ENCODE data around the gene SUSD6. TPM values are rescaled to one million over a fixed set of nuclear protein-coding genes. Genes with fewer than 3 reads are reported as not detected.

The SUSD6 gene
- total RNA-seq, 4 donors from 2014 or later = 37.5 to 70.4 (median 44.5) TPM

- Histone ChIP-seq H3K36me3 (no peaks in the 10 kb centered on the region), H3K27me3 (no peaks in the 10 kb centered on the region), H3K9me3 (no peaks in the 10 kb centered on the region), H3K27ac (peak overlapping the region; percentile 28 to 71 (median 63)), H3K4me3 (replicated peaks in 1 of 3) (no peak overlapping the region), H3K4me1 (peaks cover 62 to 82% of the 10 kb centered on the region in 2 donors)
- TF ChIP-seq CTCF (IDR thresholded peaks at IDR 0.05) (no peak), POLR2A (IDR thresholded peaks at IDR 0.05) (no peak)
- 86 to 100% methylated on average over 1 of the region's 1 CpG for WGBS, 2 donors
- peak; percentile 42 to 53 for DNase-seq
- intact Hi-C loops (cut with DNase I) = no loop called here
Observed at GRCh38 chr14:69672356-69672755, 61.0 kb downstream of the SUSD6 start.

GRCh38 chr14:69673104-69673503, 61.7 kb downstream of the SUSD6 start:
- intact Hi-C loops (cut with DNase I) = no loop called here
- DNase-seq = no peak
- peaks cover 59 to 74% of the 10 kb centered on the region in 2 donors for H3K4me1 ChIP-seq
- H3K27ac ChIP-seq = peak overlapping the region; percentile 28 to 71 (median 63)
- no peak overlapping the region for H3K4me3 ChIP-seq (replicated peaks in 1 of 3)
- H3K9me3 ChIP-seq = no peaks in the 10 kb centered on the region
- no peaks in the 10 kb centered on the region for H3K36me3 ChIP-seq
- no peaks in the 10 kb centered on the region for H3K27me3 ChIP-seq
- no peak for TF ChIP-seq CTCF (IDR thresholded peaks at IDR 0.05)
- TF ChIP-seq POLR2A (IDR thresholded peaks at IDR 0.05) = no peak

GRCh38 chr14:69673578-69674305, 62.3 kb downstream of the SUSD6 start:
- TF ChIP-seq CTCF (IDR thresholded peaks at IDR 0.05) (no peak), POLR2A (IDR thresholded peaks at IDR 0.05) (no peak)
- WGBS, 2 donors = 59 to 70% methylated on average over 9 of the region's 9 CpGs
- intact Hi-C loops (cut with DNase I) = no loop called here
- DNase-seq = no peak
- no peaks in the 10 kb centered on the region for H3K27me3 ChIP-seq
- H3K9me3 ChIP-seq = no peaks in the 10 kb centered on the region
- peaks cover 59 to 68% of the 10 kb centered on the region in 2 donors for H3K4me1 ChIP-seq
- H3K36me3 ChIP-seq = no peaks in the 10 kb centered on the region
- H3K4me3 ChIP-seq (replicated peaks in 1 of 3) = no peak overlapping the region
- peak overlapping the region; percentile 28 to 71 (median 63) for H3K27ac ChIP-seq

GRCh38 chr14:69674546-69675244, 63.3 kb downstream of the SUSD6 start:
- H3K9me3 ChIP-seq = no peaks in the 10 kb centered on the region
- 58 to 66% methylated on average over 3 of the region's 3 CpGs for WGBS, 2 donors
- no peak for TF ChIP-seq CTCF (IDR thresholded peaks at IDR 0.05)
- no peak for TF ChIP-seq POLR2A (IDR thresholded peaks at IDR 0.05)
- H3K27me3 ChIP-seq = no peaks in the 10 kb centered on the region
- no peak overlapping the region for H3K4me3 ChIP-seq (replicated peaks in 1 of 3)
- intact Hi-C loops (cut with DNase I) = no loop called here
- peak overlapping the region in 2 of 3 donors; percentile 63 to 71 for H3K27ac ChIP-seq
- no peaks in the 10 kb centered on the region for H3K36me3 ChIP-seq
- peaks cover 54 to 62% of the 10 kb centered on the region in 2 donors for H3K4me1 ChIP-seq
- DNase-seq = no peak

- H3K4me3 ChIP-seq (replicated peaks in 1 of 3) = no peak overlapping the region
- H3K36me3 ChIP-seq = no peaks in the 10 kb centered on the region
- 8 to 15% methylated on average over 1 of the region's 1 CpG for WGBS, 2 donors
- DNase-seq = peak; percentile 39 to 50
- H3K27ac ChIP-seq = peak overlapping the region in 2 of 3 donors; percentile 63 to 71
- TF ChIP-seq CTCF (IDR thresholded peaks at IDR 0.05) (no peak), POLR2A (IDR thresholded peaks at IDR 0.05) (no peak)
- intact Hi-C loops (cut with DNase I) = no loop called here
- H3K4me1 ChIP-seq = peaks cover 49 to 61% of the 10 kb centered on the region in 2 donors
- no peaks in the 10 kb centered on the region for H3K9me3 ChIP-seq
- no peaks in the 10 kb centered on the region for H3K27me3 ChIP-seq
Observed at GRCh38 chr14:69675245-69675583, 63.8 kb downstream of the SUSD6 start.
